Activated CD4-positive, alpha-beta T cell treated with anti-CD3 and anti-CD28 coated beads, Interleukin-2, amount 50 U/mL, for 4 hours (primary cell): ENCODE measurements around the gene GARNL3.

ENCODE experiments used
- DNase-seq, 2 experiments: peaks; one replicate each; pipeline ENCODE4 v3.0.0-alpha.2; 2020

GARNL3 gene

GRCh38 chr9:127278372-127278771, 13.8 kb downstream of the GARNL3 start:
- DNase-seq: no peak

- no peak for DNase-seq
Observed at GRCh38 chr9:127279717-127280285, 15.2 kb downstream of the GARNL3 start.

- DNase-seq: no peak
Observed at GRCh38 chr9:127280880-127281660, 16.5 kb downstream of the GARNL3 start.

- no peak for DNase-seq
Observed at GRCh38 chr9:127281891-127282290, 17.3 kb downstream of the GARNL3 start.

GRCh38 chr9:127282611-127283010, 18.0 kb downstream of the GARNL3 start:
- no peak for DNase-seq

- no peak for DNase-seq
Observed at GRCh38 chr9:127283135-127283534, 18.6 kb downstream of the GARNL3 start.

GRCh38 chr9:127283917-127284497, 19.4 kb downstream of the GARNL3 start:
- peak in 1 of 2 experiments; percentile 7 for DNase-seq

GRCh38 chr9:127285965-127286364, 21.4 kb downstream of the GARNL3 start:
- DNase-seq: no peak

- no peak for DNase-seq
Observed at GRCh38 chr9:127290561-127291065, 26.0 kb downstream of the GARNL3 start.

GRCh38 chr9:127291246-127291778, 26.7 kb downstream of the GARNL3 start:
- DNase-seq: no peak

- DNase-seq: no peak
Observed at GRCh38 chr9:127292415-127292814, 27.8 kb downstream of the GARNL3 start.

- DNase-seq: no peak
Observed at GRCh38 chr9:127293328-127293727, 28.8 kb downstream of the GARNL3 start.

- DNase-seq: no peak
Observed at GRCh38 chr9:127293767-127294166, 29.2 kb downstream of the GARNL3 start.

GRCh38 chr9:127295005-127295404, 30.4 kb downstream of the GARNL3 start:
- DNase-seq: no peak

GRCh38 chr9:127300886-127301447, 36.4 kb downstream of the GARNL3 start:
- no peak for DNase-seq

GRCh38 chr9:127303830-127304229, 39.3 kb downstream of the GARNL3 start:
- no peak for DNase-seq

GRCh38 chr9:127305206-127305837, 40.7 kb downstream of the GARNL3 start:
- no peak for DNase-seq

GRCh38 chr9:127305838-127306226, 41.3 kb downstream of the GARNL3 start:
- DNase-seq: no peak

- DNase-seq: no peak
Observed at GRCh38 chr9:127307802-127308201, 43.2 kb downstream of the GARNL3 start.

- DNase-seq: no peak
Observed at GRCh38 chr9:127308652-127309434, 44.3 kb downstream of the GARNL3 start.

GRCh38 chr9:127309715-127310114, 45.1 kb downstream of the GARNL3 start:
- no peak for DNase-seq

- DNase-seq: peak; percentile 14 to 17
Observed at GRCh38 chr9:127311239-127311741, 46.7 kb downstream of the GARNL3 start.
